H1 (cell line): Measurements from ENCODE around the gene PCDHGA1. TPM values are rescaled to one million over a fixed set of nuclear protein-coding genes. Genes with fewer than 3 reads are reported as not detected.

ENCODE experiments used
- CREB1 ChIP-seq: IDR thresholded peaks from 2 replicates; pipeline ENCODE4 v1.6.1; 2012; ENCODE audit warnings: inconsistent platforms
- KDM4A ChIP-seq: IDR thresholded peaks from one replicate; pipeline ENCODE4 v1.7.1; 2012; ENCODE audit warnings: low read depth, mild to moderate bottlenecking, moderate library complexity, low read length, inconsistent platforms; ENCODE audit not compliant: severe bottlenecking
- RBBP5 ChIP-seq: IDR thresholded peaks from 2 replicates; pipeline ENCODE4 v1.7.1; 2012; ENCODE audit warnings: low read depth, mild to moderate bottlenecking, inconsistent platforms, low read length, moderate library complexity, borderline replicate concordance
- polyA plus RNA-seq, 7 experiments: library from polyadenylated mRNA; depleted of rRNA in 3 of 7; stranded (reverse) in 5 of 7; unstranded in 2 of 7; fragments of >200 nt in 5 of 7; fragments of 200-250 nt in 2 of 7; gene quantifications; 1 replicate in 5 of 7; 2 replicates in 1 of 7; 4 replicates in 1 of 7; pipeline versions ENCODE4 v1.2.1 to v1.2.3, GENCODE V29; 2011 to 2013; ENCODE audit warnings: missing spikeins in 2 of 7, mixed read lengths in 2 of 7
- total RNA-seq: library from RNA; stranded (reverse); fragmentation: NEBNext Ultra II Directional; extraction: Animal tissue kit (Norgen Biotek cat#: 25700); gene quantifications from 2 replicates; pipeline ENCODE4 v1.2.1, GENCODE V29; 2021

Gene PCDHGA1
- total and polyA plus RNA-seq, 2 of the 8 experiments (the other 6 are each of a cell fraction or from before 2014, with no cell fraction given), result 0.57 to 0.89 TPM

DNA sequence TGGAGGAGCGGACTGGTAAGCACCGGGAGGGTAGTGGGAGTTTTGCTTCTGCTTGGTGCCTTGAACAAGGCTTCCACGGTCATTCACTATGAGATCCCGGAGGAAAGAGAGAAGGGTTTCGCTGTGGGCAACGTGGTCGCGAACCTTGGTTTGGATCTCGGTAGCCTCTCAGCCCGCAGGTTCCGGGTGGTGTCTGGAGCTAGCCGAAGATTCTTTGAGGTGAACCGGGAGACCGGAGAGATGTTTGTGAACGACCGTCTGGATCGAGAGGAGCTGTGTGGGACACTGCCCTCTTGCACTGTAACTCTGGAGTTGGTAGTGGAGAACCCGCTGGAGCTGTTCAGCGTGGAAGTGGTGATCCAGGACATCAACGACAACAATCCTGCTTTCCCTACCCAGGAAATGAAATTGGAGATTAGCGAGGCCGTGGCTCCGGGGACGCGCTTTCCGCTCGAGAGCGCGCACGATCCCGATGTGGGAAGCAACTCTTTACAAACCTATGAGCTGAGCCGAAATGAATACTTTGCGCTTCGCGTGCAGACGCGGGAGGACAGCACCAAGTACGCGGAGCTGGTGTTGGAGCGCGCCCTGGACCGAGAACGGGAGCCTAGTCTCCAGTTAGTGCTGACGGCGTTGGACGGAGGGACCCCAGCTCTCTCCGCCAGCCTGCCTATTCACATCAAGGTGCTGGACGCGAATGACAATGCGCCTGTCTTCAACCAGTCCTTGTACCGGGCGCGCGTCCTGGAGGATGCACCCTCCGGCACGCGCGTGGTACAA is 146.0 kb downstream of the PCDHGA1 start (continued):
- no peak for TF ChIP-seq CREB1
- peak; percentile 90 for TF ChIP-seq KDM4A
- peak; percentile 76; the same call in 1 of the 2 replicates for TF ChIP-seq RBBP5
